GM20431 (cell line): Measurements from ENCODE around the gene ALMS1.
"Not testable (repeated sequence)": the region's sequence is repeated elsewhere in the genome, so short reads cannot be mapped to it uniquely, and the experiment has no call there.

Experiments
- in situ Hi-C: fragments of 300-500 bp; cut with MseI, MboI; formaldehyde crosslinking; loops from one replicate; pipeline ENCODE4 v1.15.0; 2020; ENCODE audit warnings: low sequenced_read_pairs; ENCODE audit not compliant: unreplicated experiment

Gene ALMS1

GRCh38 chr2:73611193-73611592 lies 225.6 kb downstream of the ALMS1 start:
- in situ Hi-C loops: no loop called here

DNA sequence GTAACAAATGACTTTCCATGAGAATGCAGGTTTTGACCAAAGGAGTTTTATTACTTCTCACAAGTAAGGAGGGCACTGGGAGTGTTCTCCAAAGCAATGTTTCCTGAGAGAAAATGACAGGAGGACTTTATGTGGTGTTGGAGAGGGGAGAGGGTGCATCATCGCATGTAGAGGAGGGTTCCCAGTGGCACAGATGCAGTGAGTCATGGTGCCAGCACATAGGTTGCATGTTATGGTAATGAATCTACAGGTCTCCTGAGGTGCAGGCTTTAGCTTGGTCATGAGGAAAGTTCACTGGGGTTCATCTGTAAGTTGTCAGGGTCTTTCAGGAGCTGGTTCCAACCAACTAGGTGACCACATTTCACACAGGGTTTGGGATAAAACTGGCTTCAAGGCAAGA lies 226.2 kb downstream of the ALMS1 start:
- in situ Hi-C loops: no loop called here

- in situ Hi-C loops: no loop called here
Observed at GRCh38 chr2:73614105-73614504, 228.5 kb downstream of the ALMS1 start.

- in situ Hi-C loops: no loop called here
Observed at GRCh38 chr2:73614997-73615396, 229.4 kb downstream of the ALMS1 start.

DNA sequence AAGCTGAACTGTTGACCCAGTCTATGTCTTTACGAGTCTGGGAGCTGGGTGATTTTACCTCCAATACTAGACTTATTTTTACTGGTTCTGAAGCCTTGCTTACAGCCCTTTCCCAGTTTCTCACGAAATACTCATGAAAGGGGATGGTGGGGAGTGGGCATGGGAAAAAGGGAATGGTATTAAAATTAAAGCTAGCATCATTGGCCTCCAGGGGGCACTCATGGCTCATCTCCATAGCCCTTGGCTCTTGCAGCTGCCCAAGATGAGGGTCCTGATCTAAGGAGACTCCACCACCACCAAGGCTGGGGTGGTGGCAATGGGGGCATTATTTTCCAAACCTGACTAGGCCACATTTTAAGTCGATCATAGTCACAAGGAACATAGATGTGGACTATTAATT lies 234.3 kb downstream of the ALMS1 start:
- in situ Hi-C loops: not testable (repeated sequence)

DNA sequence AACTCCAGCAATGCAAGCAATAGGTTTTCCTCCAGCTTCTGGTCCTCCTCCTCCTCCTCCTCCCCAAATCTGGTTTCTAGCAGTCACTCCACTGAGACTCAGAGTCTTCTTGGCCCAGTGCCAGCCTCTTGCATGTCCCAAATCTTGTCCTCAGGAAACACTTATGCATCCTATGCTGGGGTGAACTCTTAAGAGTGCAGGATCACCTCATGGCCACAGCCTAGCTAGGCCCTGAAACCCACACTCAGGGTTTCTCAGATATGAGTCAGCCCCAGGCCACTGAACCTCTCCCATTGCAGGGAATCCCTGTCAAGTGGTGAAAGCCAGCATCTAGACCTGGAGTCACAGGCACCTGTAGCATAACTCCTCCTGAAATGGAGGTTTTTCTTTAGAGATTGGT lies 238.4 kb downstream of the ALMS1 start:
- in situ Hi-C loops: not testable (repeated sequence)

GRCh38 chr2:73624625-73625024 lies 239.0 kb downstream of the ALMS1 start:
- in situ Hi-C loops: not testable (repeated sequence)

- in situ Hi-C loops: not testable (repeated sequence)
Observed at GRCh38 chr2:73626237-73626636, 240.6 kb downstream of the ALMS1 start.

GRCh38 chr2:73628493-73628892 lies 242.9 kb downstream of the ALMS1 start:
- in situ Hi-C loops: not testable (repeated sequence)

- in situ Hi-C loops: not testable (repeated sequence)
Observed at GRCh38 chr2:73630662-73631266, 245.1 kb downstream of the ALMS1 start.

GRCh38 chr2:73636977-73637376 lies 251.3 kb downstream of the ALMS1 start:
- in situ Hi-C loops: not testable (repeated sequence)

- in situ Hi-C loops: no loop called here
Observed at GRCh38 chr2:73638429-73638828, 252.8 kb downstream of the ALMS1 start.

GRCh38 chr2:73640511-73640911 lies 254.9 kb downstream of the ALMS1 start:
- in situ Hi-C loops: no loop called here

GRCh38 chr2:73640946-73641766 lies 255.5 kb downstream of the ALMS1 start:
- in situ Hi-C loops: no loop called here

DNA sequence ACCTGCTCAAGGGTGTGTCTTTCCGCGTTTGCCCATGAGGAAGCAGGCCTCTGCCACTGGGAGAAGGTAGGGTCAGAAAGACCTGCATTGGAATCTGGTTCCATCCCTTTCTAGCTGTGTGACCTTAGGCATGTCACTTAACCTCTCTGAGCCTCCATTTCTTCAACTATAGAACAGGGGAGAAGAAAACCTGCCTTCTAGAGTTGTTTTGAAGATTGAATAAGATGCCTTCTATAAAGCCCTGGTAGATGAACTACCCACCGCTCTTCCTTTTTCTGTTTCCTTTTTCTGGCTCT lies 256.1 kb downstream of the ALMS1 start:
- in situ Hi-C loops: no loop called here

- in situ Hi-C loops: no loop called here
Observed at GRCh38 chr2:73642338-73643018, 256.8 kb downstream of the ALMS1 start, which contains the start of gene NAT8. NAT8 (minus strand) TSS chr2:73642422; CDS start chr2:73641628, 794 bp downstream.

DNA sequence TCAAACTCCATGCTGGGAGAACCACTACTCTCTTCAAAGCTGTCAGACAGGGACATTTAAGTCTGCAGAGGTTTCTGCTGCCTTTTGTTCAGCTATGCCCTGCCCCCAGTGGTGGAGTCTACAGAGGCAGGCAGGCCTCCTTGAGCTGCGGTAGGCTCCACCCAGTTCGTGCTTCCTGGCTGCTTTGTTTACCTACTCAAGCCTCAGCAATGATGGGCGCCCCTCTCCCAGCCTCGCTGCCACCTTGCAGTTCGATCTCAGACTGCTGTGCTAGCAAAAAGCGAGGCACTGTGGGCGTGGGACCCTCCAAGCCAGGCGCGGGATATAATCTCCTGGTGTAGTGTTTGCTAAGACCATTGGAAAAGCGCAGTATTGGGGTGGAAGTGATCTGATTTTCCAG lies 262.1 kb downstream of the ALMS1 start:
- in situ Hi-C loops: not testable (repeated sequence)

DNA sequence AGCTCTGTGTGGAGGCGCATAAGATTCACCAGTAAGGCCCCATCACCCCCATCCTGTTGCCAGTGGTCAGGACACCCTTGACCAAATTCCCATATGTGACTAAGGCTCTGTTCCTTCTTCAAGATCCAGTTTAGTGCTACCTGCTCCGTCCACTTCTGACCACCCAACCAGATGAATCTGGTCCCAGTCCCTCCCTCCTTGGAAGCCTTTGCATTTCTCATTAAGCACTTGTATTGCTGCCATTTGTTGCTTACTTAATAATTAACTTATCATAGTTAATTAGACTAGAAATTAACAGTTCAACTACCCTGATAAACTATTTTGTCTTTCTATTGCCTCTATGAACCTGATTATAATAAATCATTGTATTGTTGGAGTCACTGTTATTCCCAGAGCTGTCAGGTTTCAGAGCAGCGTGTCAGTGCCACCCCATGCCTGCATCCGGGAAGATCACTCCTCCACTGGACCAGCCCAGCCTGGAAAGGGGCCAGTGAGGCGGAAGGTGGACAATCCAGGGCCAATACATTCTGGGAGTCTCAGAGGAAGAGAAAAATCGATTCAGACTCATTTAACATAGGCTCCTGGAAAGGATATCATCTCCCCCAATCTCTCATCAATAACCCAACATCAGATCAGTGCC lies 266.1 kb downstream of the ALMS1 start:
- in situ Hi-C loops: no loop called here

DNA sequence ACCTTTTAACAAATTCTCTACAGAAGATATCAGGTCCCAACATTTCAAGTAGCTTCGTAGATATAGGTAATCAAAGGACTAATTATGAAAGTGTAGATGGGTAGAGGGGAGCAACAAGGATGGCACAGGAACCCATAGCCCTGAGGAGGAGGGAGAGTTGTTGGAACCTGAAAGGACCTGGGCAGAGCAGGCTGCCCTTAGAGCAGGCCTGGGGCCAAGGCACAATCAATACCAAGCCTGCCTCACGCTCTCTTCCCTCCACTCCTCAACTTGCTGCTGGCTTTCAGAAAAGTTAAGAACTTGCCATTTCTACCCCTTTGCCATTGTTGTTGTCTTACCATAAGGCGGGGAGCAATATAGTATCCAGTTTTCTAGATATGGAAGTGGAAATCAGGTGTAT lies 266.7 kb downstream of the ALMS1 start:
- in situ Hi-C loops: no loop called here

DNA sequence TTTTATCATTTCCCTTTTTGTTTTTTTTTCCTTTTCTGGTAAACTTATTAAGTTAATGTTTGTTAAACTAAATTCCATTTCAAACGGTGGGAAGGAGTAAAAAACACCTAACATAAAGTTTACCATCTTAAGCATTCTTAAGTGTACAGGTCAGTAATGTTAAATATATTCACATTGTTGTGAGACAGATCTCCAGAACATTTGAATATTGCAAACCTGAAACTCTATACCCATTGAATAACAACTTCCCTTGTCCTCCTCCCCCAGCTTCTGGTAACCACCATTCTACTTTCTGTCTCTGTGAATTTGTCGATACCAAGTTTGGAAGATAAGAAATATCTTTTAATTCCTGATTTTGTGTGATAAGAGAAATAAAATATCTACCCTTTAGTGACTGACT lies 268.5 kb downstream of the ALMS1 start:
- in situ Hi-C loops: no loop called here
